SIG-M5 (cell line): ENCODE data around the gene MAN1A2.
"Not testable (repeated sequence)": the region's sequence is repeated elsewhere in the genome, so short reads cannot be mapped to it uniquely, and the experiment has no call there.

ENCODE experiments used
- DNase-seq: peaks from one replicate; lab custom pipeline; 2025; lab: John Stamatoyannopoulos, UW

Gene MAN1A2

DNA sequence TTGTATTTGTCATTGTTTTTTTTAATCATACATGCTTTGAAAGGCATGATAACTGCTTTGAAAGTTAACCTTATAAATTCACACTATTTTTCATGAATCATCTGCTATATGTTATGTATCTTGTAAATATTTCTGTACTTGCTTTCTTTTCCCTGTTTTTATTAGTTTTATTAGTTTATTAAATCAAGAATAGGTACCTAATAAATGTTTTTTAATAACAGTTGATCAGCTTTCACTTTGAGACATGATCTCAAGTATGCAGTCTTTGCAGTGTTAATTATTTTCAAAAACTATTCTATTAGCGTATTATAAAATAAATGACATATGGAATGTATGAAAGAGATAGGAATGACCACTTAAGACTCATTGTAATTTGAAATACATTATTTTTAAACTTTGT lies 127.8 kb downstream of the MAN1A2 start:
- DNase-seq: no peak

DNA sequence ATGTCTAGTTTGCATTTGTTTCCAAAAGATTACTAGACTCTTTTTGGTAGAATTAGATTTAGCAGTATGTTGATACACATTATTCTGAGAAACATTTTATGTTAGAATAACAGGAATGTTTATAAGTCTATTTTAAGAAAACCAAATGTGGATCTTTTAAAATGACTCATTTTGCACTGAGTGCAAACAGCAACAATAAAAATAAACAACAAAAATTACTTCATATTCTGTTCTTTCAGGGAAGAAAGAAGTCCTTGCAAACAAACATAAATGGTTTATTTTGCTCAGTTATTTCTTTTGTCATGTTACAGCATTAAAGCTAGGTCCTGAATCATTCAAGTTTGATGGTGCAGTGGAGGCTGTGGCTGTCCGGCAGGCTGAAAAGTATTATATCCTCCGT lies 131.8 kb downstream of the MAN1A2 start:
- no peak for DNase-seq

DNA sequence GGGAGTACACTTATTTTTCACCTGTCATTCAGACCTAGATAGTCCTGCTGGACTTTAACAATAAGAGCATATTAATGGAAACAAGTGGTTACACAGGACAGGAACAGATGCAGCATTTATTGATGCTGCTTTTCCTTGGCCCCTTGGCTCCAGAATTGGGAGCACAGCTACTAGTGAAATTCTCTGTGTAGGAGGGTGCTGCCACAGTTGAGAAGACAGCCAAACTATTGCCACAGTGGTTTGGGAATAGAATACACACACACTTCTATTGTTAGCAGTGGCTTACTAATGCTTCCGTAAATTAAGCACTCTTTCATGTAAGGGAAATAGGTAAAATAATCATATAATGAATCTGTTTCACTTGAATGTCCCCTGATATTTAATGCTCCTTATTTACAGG lies 133.3 kb downstream of the MAN1A2 start:
- DNase-seq: no peak

DNA sequence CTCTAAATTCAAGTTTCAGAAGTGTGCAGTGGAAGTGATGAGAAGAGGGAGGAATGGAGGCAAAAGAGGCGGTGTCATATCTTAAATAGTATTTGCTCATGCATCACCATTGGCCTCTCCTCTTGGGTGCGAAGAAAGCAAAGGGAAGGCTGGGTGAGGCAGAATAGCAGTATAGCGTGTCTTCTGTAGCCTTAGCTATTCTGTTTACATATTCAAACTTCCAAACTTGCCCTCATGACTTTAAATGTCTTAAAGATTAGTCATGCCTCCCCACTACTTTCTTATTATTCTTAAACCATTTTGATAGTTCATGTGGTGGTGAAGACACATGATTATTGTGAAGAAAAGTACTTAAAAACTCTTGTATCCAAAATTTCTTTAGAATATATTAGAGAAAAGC lies 134.0 kb downstream of the MAN1A2 start:
- DNase-seq: no peak

DNA sequence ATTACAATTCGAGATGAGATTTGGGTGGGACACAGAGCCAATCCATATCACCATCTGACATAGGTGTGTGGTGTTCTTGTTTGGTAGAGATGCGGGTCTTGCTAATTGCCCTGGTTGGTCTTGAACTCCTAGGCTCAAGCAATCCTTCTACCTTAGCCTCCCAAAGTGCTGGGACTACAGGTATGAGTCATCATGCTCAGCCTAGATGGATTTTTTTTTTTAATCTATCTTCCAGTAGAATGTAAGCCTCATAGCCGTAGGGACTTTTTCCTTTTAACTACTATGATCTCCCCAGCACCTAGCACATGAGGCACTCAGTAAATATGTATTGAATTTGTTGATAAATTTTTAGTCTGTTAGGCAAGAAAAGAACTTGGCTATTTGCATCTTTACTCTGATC lies 144.0 kb downstream of the MAN1A2 start:
- DNase-seq: no peak

DNA sequence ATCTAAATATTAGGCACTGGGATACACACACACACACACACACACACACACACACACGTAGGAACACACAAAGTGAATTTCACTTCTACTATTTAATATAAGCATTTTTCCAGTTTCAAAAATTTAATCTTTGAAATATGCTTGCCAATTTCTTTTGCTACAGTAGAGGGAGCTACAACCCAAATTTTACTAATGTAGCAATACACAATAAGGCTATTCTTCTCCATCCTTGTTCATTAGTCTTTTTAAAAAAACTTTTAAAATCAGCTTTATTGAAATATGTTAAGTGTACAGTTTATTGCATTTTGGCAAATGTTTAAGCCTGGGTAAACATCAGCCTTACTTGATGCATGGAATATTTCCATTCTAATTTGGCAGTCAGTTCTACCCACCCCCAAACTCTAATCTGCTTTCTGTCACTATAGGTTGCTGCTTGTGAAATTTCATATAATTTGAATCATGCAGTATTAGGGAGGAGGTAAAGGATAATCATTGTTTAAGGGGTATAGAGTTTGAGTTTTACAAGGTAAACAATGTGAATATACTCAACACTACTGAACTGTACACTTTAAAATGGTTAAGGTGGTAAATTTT lies 145.6 kb downstream of the MAN1A2 start:
- no peak for DNase-seq

DNA sequence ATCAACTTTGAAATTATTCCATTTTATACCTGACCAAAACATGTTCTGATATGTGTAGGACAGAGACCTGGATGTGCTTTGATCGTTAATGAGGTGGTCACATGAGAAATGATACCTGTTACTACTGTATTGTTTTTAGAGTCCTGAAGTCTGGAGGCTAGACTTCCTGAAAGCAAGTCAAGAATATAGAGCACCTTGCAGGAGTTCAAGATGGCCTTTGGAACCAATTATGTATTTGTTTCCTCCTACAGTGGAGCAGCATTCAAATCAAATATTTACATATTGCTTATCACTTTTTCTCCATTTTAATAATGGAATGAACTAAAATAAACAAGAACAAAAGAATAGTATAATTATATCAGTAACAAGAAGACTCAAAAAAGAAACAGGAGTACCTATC lies 155.9 kb downstream of the MAN1A2 start:
- no peak for DNase-seq

DNA sequence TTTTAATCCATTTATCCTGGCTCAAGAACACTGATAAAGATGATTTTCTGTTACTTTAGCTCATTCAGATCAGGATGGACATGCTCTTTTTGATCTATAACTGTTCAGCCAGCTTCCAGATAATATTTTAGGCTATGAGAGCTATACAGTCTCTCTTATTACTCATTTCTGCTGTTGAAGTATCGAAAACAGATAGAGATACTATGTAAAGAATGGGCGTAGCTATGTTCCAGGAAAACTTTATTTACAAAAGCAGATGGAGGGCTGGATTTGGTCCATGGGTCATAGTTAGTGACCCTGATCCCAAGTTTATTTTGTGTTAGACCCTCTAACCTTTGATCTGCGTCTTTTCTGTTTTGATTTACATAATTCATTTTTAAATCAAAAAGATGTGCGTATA lies 159.8 kb downstream of the MAN1A2 start:
- no peak for DNase-seq

DNA sequence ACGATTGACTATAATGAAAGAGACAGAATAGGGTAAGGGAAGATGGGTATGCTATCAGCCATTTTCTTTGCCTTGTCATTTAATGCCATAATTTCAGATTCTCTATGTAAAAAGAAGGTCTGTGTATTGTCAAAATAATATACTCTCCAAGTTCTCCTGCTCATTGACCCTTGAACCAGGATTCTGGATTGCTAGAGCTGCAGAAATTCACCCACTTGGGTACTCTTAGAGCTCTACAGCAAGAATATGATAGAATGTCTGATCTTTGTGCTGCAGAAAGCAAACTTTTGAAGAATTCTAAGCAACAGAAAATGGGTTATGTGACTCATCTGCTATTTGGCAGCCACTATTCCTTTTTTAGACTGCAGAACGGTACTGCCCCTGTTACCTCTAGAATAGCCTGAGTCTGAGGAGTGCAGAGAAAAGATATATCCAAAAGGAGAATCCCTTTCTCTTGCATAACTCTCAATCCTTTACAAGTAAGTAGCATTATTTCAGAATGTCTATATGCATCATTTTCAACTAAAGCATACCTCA lies 160.4 kb downstream of the MAN1A2 start:
- no peak for DNase-seq

DNA sequence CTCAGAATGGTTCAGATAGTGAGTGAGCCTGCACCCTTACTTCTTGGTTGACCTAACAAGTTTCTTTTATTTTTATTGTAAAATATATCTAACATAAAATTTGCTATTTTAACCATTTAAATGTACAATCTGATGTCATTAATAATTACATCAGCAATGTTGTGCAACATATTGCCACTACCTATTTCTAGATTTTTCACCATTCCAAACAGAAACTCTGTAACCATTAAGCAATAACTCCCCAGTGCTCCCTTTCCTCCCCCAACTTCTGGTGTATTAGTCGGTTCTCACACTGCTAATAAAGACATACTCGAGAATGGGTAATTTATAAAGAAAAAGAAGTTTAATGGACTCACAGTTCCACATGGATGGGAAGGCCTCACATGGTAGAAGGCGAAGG lies 162.4 kb downstream of the MAN1A2 start:
- no peak for DNase-seq

DNA sequence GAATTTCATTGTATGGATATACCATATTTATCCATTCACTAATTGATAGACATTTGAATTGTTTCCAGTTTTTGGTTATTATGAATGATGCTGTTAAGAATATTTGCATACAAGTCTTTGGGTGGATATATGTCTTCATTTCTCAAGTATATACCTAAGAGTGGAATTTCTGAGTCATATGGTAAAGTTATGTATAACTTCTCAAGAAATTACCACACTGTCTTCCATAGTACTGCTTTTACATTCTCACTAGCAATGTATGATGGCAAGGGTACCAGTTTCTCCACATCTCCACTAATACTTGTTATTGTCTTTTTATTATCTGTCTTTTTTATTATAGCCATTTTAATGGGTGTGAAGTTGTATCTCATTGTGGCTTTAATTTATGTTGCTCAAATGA lies 164.0 kb downstream of the MAN1A2 start:
- no peak for DNase-seq

DNA sequence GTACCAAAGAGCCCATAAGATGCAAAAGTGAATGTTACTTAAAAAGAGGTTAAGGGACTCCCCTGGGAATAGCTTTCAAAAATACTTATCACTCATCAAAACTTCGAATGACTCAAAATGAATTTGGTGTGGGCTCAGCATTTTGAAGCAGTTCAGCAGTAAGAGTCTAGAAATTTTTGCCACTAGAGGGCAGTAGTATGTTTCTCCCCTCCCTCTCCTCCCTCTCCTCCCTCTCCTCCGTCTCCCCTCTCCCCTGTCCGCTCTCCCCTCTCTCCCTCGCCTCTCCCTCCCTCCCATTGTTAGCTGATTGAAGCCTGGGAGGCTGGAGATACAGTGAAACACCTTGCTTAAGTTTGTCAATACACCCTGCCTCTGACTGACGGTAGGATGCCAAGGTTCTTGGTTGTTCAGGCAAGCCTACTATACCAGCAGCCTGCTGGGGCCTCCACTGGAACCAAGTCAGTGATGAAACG lies 167.8 kb downstream of the MAN1A2 start:
- no peak for DNase-seq

DNA sequence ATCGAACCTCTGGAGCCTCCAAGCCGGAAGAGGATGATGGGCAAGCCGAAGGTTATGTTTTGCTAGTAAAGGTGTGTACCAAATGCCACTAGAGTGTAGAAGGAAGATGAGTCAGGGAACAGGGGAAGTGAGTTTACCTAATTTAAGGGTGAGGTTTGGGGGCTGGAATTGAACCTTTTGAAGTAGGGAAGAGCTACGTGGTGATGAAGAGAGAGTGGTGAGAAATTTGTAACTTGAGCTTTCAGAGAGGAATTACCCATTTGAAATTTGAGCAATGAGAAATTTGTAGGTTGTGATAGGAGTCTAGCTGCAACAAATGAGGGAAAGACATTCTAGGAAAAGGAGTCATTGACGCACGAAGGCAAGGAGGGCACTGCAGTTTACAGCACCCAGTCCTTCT lies 168.6 kb downstream of the MAN1A2 start:
- DNase-seq: no peak

DNA sequence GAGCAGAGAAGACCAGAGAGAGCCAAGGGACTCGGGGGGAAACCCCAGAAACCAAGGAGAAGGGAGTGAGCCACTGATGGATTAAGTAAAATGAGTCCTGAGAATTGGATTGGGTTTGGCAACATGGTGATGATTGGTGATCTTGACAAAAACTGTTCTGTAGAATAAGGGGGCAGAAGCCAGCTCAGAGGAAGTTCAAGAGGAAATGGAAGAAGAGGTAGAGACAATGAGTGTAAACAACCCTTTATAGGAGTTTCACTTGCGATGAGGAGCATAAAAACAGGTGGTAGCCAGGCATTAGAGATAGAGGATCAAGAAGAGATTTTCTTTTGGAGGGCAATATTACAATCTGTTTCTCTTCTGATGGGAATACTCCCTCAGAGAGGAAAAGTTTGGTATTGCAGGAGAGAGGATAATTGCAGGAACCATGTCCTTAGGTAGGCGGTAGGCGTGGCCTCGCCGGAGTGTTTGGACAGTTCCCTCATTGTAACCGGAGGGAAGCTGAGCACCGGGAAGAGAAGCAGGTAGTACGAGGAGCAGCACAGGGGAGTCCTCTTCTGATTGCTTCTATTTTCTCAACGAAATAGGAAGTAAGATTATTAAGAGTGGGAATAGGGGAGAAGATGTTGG lies 170.2 kb downstream of the MAN1A2 start:
- no peak for DNase-seq

DNA sequence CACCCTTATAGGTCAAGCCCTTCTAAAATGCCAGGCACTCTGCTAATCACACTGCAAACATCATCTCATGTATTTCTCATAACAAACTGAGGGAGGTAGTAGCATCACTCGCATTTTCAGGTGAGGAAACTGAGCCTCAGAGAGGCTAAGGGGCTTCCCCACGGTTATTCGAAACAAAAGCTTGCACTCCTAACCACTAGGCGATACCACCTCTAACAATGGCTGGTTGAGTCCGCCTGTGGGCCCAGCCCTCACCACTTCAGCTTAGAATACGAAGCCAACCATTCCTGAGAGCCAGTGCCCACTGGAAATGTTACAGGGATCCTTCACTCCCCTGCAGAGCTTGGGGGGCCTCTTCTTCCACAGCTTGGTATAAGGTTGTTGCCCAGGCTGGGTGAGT lies 173.3 kb downstream of the MAN1A2 start:
- no peak for DNase-seq

DNA sequence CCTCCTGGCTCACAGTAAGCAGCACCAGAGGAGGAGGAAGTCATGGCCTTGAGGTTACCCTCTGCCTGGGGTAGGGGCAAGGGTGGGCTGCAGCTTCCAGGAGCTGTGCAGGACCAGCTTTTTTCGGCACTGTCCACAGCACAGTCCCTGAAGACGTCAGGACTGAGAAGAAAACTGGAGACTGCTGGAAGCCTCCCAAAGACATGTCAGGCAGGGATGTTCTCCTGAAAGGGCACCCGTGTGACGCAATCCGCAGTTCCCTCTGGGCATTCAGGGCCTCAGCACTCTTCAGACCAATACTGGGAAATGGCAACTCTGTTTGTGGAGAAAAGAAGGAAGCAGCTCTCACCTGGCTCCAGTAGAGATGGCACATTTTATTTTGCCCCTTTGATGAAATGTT lies 173.8 kb downstream of the MAN1A2 start:
- DNase-seq: no peak

DNA sequence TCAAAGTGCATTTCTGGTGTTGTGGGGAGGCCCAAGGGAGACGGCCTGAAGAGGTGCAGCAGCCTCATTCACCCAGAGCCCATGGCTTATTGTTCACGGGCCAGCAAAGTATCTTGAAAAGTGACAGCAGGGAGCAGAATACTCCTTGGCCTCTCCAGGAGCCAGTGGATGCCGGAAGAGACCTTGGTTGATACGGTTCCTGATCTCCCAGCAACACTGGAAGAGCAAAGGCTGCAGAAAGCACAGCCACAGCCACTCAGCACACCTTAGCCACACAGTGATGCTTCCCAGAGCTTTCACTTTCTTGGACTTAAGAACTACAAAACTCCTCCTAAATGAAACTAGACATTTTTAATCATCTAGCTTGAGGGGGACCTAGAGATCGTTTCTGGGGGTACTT lies 174.3 kb downstream of the MAN1A2 start:
- DNase-seq: no peak

DNA sequence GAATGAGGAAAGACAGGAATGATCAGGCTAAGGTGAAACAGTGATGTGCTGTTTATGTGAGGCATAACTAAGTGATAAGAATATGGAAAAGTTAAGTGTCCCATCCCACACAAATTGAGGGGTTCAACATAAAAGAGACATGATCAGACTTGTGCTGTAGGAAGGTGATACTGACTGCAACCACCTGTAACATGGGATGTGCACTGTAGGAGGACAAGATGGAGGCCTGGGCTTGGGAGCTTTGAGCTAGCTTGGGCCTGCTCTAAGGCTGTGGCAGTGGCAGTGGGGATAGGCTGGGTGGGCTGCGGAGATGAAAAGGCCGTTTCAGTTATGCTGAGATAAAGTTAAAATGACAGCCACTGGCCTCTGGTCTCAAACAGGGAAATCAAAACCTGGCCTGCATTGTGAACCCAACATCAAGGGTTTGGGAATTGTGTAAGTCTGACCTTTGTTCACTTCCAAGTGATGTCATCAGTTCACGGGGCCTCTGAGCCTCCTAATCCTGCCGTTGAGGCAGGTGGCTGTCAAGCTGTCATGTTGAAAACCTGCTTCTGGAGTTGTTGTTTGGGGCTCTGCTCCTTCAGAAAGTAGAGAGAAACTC lies 177.4 kb downstream of the MAN1A2 start:
- DNase-seq: no peak

DNA sequence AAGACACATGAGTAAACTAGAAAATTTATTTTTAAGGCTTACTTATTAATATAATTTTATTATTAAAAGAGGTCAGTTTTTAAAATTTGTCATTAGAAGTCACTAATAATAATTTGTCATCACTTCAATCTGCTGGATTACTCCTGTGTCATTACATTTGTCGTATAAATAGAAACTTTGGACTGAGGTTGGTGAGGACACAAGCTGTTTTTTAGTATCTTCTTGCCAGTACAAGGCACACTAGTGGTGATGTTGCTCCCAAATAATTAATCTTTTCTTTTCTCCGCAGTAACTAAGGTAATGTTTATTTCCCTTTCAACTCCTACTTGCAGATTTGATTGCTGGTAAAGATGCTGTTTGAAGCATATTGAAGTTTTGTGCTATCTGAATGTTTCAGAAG lies 179.2 kb downstream of the MAN1A2 start:
- DNase-seq: no peak

DNA sequence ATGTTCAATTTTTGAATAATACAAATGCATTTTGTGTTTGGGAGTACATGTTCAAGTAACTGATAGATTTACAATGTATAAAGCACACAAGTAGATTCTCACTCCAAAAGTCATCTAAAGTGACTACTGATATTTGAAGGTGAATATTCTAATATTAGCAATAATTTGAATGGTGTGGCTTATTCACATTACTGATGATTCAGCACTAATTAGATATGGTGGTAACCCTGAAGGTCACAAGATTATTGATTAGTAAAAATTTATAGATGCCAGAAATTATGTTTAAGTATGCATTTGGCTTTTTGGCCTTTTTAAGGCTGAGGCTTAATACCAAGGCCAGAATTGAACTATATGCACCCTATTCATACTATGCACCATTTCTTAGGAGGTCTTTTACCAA lies 186.2 kb downstream of the MAN1A2 start:
- no peak for DNase-seq

DNA sequence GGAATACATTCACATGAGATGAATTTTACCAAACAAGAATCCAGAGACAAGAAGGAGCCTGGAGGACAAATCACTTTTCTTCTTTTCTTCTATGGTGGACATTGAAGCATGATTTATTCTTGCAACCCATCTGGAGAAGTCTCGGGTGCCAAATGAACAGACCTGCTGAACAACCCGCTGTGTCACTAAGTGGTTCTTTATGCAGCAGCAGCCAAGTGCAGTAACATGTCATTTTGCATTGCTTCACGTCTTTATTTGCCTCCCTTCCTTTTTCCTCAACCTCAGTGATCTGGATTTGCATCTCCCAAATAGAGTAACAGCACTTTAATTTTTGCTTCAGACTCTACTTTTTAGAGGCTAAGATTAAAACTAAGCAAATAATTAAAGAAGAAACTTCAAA lies 188.6 kb downstream of the MAN1A2 start:
- DNase-seq: no peak

DNA sequence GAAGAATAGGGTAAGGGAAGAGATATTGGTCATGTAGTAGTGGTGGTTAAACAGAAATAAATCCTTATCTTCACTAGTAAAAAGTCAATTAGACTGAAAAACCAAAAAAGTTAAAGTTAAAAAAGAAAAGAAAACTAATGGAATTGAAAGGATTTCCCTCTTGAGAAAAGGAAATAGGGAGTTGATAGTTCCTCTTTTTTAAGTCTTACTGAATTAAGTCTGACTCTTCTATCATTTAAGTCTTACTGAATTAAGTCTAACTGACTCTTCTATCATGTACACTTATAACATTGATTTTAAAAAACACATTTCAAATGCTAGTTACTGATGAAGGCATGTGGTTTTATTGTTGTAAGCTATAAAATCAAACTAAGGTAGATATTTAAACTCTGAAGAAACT lies 189.1 kb downstream of the MAN1A2 start:
- DNase-seq: no peak

DNA sequence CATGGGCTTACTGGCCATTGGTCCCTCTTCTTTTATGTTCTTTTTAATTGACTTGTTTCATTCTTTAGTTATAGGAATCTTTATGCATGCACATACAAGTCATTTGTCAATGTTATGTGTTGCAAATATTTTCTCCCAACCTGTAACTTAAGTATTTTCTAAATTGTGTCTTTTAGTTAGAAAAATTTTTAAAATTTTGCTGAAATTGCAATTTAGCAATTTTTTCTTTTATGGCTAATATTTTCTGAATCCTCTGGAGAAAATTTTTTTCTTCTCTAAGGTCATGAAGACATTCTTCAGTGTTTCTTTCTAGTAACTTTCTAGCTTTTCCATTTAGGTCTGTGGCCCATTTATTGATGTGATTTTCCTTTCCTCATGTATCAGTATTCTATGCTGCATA lies 189.7 kb downstream of the MAN1A2 start:
- no peak for DNase-seq

DNA sequence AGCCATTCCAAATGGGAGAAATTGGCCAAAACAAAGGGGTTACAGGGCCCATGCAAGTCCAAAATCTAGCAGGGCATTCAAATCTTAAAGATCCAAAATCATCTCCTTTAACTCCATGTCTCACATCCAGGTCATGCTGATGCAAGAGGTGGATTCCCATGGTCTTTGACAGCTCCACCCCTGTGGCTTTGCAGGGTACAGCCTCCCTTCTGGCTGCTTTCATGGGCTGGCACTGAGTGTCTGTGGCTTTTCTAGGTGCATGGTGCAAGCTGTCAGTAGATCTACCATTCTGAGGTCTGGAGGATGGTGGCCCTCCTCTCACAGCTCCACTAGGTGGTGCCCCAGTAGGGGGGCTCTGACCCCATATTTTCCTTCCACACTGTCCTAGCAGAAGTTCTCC lies 191.2 kb downstream of the MAN1A2 start:
- not testable (repeated sequence) for DNase-seq
